Measurements from ENCODE around the gene LIN37. TPM values are rescaled to one million over a fixed set of nuclear protein-coding genes. Genes with fewer than 3 reads are reported as not detected.

The LIN37 gene
- polyA plus RNA-seq (2013, experiment 1 of 2): 11.1 TPM
- 11.4 TPM for polyA plus RNA-seq (2013, experiment 2 of 2)

GRCh38 chr19:35748106-35749020 is at the start of gene LIN37:
Gene LIN37 (plus strand): TSS chr19:35748576. CDS start chr19:35748725, 149 bp downstream.
- Histone ChIP-seq H3K4me3 (ENCODE audit: insufficient read depth in 1 of 2, low read depth in 1 of 2, low read length in 2 of 2) (peak within 1 kb of the TSS; percentile 84 to 99), H2BK5ac (ENCODE audit: low read depth, low read length, poor library complexity, severe bottlenecking) (no peak within 1 kb of the TSS), H3K4me2 (ENCODE audit: low read length, poor library complexity, severe bottlenecking) (peak within 1 kb of the TSS; percentile 62), H3K9me3 (ENCODE audit: control insufficient read depth, low read length) (no peaks in the 10 kb centered on the region), H2AK5ac (ENCODE audit: low read length, severe bottlenecking) (peak within 1 kb of the TSS; percentile 4), H3K4me1 (ENCODE audit: control insufficient read depth, insufficient read depth, low read depth, low read length) (peaks cover 22% of the 10 kb centered on the region), H3K27ac (ENCODE audit: low read length, poor library complexity, severe bottlenecking) (no peak within 1 kb of the TSS), H2AFZ (ENCODE audit: low read depth, low read length) (peak within 1 kb of the TSS; percentile 77), H2BK120ac (ENCODE audit: low read depth, low read length) (no peak within 1 kb of the TSS), H2BK12ac (ENCODE audit: low read length in 2 of 2) (no peak within 1 kb of the TSS), H3K36me3 (ENCODE audit: control insufficient read depth in 1 of 2, insufficient read depth in 2 of 2, low read depth in 1 of 2, low read length in 2 of 2) (peaks cover 24 to 31% of the 10 kb centered on the region in 2 experiments), H3K4ac (ENCODE audit: low read depth in 1 of 2, low read length in 2 of 2) (peak within 1 kb of the TSS; percentile 35 to 62), H2BK15ac (ENCODE audit: low read depth, poor library complexity, severe bottlenecking) (no peak within 1 kb of the TSS), H3K79me1 (replicated peaks; ENCODE audit: low read length, poor library complexity, severe bottlenecking) (peaks cover 49% of the 10 kb centered on the region), H4K91ac (ENCODE audit: low read length) (no peak within 1 kb of the TSS), H3K9ac (ENCODE audit: low read length) (peak within 1 kb of the TSS; percentile 99), H3K27me3 (ENCODE audit: control insufficient read depth in 1 of 2, insufficient read depth in 1 of 2, low read length in 2 of 2) (no peaks in the 10 kb centered on the region), H3K18ac (ENCODE audit: low read depth in 1 of 2, low read length in 2 of 2) (peak within 1 kb of the TSS; percentile 7 to 67), H3K23ac (ENCODE audit: low read length in 2 of 2) (peak within 1 kb of the TSS in 1 of 2 experiments; percentile 24), H4K8ac (ENCODE audit: low read length) (no peak within 1 kb of the TSS), H3K14ac (ENCODE audit: low read length in 2 of 2) (peak within 1 kb of the TSS in 1 of 2 experiments; percentile 50)
- under 1% methylated on average over 35 of the region's 45 CpGs for WGBS
- peak; percentile 100 for DNase-seq

- peak overlapping the region; percentile 44 for H2AFZ ChIP-seq (ENCODE audit: low read depth, low read length)
Measured at GRCh38 chr19:35702223-35703012, 46.0 kb upstream of the LIN37 start.

GRCh38 chr19:35703343-35703742 is 45.0 kb upstream of the LIN37 start:
- H3K79me1 ChIP-seq (replicated peaks; ENCODE audit: low read length, poor library complexity, severe bottlenecking): no peaks in the 10 kb centered on the region

More at GRCh38 chr19:35702223-35703012, 46.0 kb upstream of the LIN37 start:
- no peak overlapping the region for H2BK5ac ChIP-seq (ENCODE audit: low read depth, low read length, poor library complexity, severe bottlenecking)
- no peaks in the 10 kb centered on the region for H3K36me3 ChIP-seq (ENCODE audit: control insufficient read depth in 1 of 2, insufficient read depth in 2 of 2, low read depth in 1 of 2, low read length in 2 of 2)
- H2AK5ac ChIP-seq (ENCODE audit: low read length, severe bottlenecking): no peak overlapping the region
- peak; percentile 98 for DNase-seq
- peak overlapping the region; percentile 74 for H3K4me2 ChIP-seq (ENCODE audit: low read length, poor library complexity, severe bottlenecking)
- no peak overlapping the region for H3K14ac ChIP-seq (ENCODE audit: low read length in 2 of 2)
- H4K91ac ChIP-seq (ENCODE audit: low read length): no peak overlapping the region
- H3K4me1 ChIP-seq (ENCODE audit: control insufficient read depth, insufficient read depth, low read depth, low read length): peaks cover 7% of the 10 kb centered on the region
- WGBS: under 1% methylated on average over 48 of the region's 50 CpGs
- H3K4ac ChIP-seq (ENCODE audit: low read depth in 1 of 2, low read length in 2 of 2): no peak overlapping the region
- H3K27me3 ChIP-seq (ENCODE audit: control insufficient read depth in 1 of 2, insufficient read depth in 1 of 2, low read length in 2 of 2): peaks cover 0 to 4% of the 10 kb centered on the region in 2 experiments
- peak overlapping the region; percentile 92 for H4K8ac ChIP-seq (ENCODE audit: low read length)
- H2BK15ac ChIP-seq (ENCODE audit: low read depth, poor library complexity, severe bottlenecking): no peak overlapping the region
- no peaks in the 10 kb centered on the region for H3K9me3 ChIP-seq (ENCODE audit: control insufficient read depth, low read length)
- H2BK12ac ChIP-seq (ENCODE audit: low read length in 2 of 2): peak overlapping the region in 1 of 2 experiments; percentile 72
- H3K18ac ChIP-seq (ENCODE audit: low read depth in 1 of 2, low read length in 2 of 2): no peak overlapping the region
- H3K9ac ChIP-seq (ENCODE audit: low read length): peak overlapping the region; percentile 65
- H3K79me1 ChIP-seq (replicated peaks; ENCODE audit: low read length, poor library complexity, severe bottlenecking): no peaks in the 10 kb centered on the region
- no peak overlapping the region for H3K23ac ChIP-seq (ENCODE audit: low read length in 2 of 2)
- no peak overlapping the region for H2BK120ac ChIP-seq (ENCODE audit: low read depth, low read length)
- H3K4me3 ChIP-seq (ENCODE audit: insufficient read depth in 1 of 2, low read depth in 1 of 2, low read length in 2 of 2): peak overlapping the region; percentile 57 to 89
- no peak overlapping the region for H3K27ac ChIP-seq (ENCODE audit: low read length, poor library complexity, severe bottlenecking)

More at GRCh38 chr19:35703343-35703742, 45.0 kb upstream of the LIN37 start:
- H3K4me3 ChIP-seq (ENCODE audit: insufficient read depth in 1 of 2, low read depth in 1 of 2, low read length in 2 of 2): no peak overlapping the region
- H3K14ac ChIP-seq (ENCODE audit: low read length in 2 of 2): no peak overlapping the region
- H3K4me1 ChIP-seq (ENCODE audit: control insufficient read depth, insufficient read depth, low read depth, low read length): peaks cover 7% of the 10 kb centered on the region
- WGBS: 69% methylated on average over 5 of the region's 9 CpGs
- H3K9me3 ChIP-seq (ENCODE audit: control insufficient read depth, low read length): no peaks in the 10 kb centered on the region
- no peak overlapping the region for H2BK12ac ChIP-seq (ENCODE audit: low read length in 2 of 2)
- no peak overlapping the region for H2BK5ac ChIP-seq (ENCODE audit: low read depth, low read length, poor library complexity, severe bottlenecking)
- no peaks in the 10 kb centered on the region for H3K36me3 ChIP-seq (ENCODE audit: control insufficient read depth in 1 of 2, insufficient read depth in 2 of 2, low read depth in 1 of 2, low read length in 2 of 2)
- H3K27me3 ChIP-seq (ENCODE audit: control insufficient read depth in 1 of 2, insufficient read depth in 1 of 2, low read length in 2 of 2): peaks cover 2 to 4% of the 10 kb centered on the region in 2 experiments
- no peak overlapping the region for H2AK5ac ChIP-seq (ENCODE audit: low read length, severe bottlenecking)
- H3K18ac ChIP-seq (ENCODE audit: low read depth in 1 of 2, low read length in 2 of 2): no peak overlapping the region
- H3K4me2 ChIP-seq (ENCODE audit: low read length, poor library complexity, severe bottlenecking): no peak overlapping the region
- no peak overlapping the region for H2BK120ac ChIP-seq (ENCODE audit: low read depth, low read length)
- no peak overlapping the region for H2AFZ ChIP-seq (ENCODE audit: low read depth, low read length)
- no peak overlapping the region for H4K8ac ChIP-seq (ENCODE audit: low read length)
- no peak overlapping the region for H2BK15ac ChIP-seq (ENCODE audit: low read depth, poor library complexity, severe bottlenecking)
- H3K4ac ChIP-seq (ENCODE audit: low read depth in 1 of 2, low read length in 2 of 2): no peak overlapping the region
- no peak overlapping the region for H3K23ac ChIP-seq (ENCODE audit: low read length in 2 of 2)
- H3K9ac ChIP-seq (ENCODE audit: low read length): no peak overlapping the region
- peak overlapping the region; percentile 32 for H4K91ac ChIP-seq (ENCODE audit: low read length)
- DNase-seq: no peak
- H3K27ac ChIP-seq (ENCODE audit: low read length, poor library complexity, severe bottlenecking): no peak overlapping the region

All from mesenchymal stem cell (in vitro differentiated cells and primary cell).